Measurements from ENCODE around the gene WASF2.

WASF2 gene

DNA sequence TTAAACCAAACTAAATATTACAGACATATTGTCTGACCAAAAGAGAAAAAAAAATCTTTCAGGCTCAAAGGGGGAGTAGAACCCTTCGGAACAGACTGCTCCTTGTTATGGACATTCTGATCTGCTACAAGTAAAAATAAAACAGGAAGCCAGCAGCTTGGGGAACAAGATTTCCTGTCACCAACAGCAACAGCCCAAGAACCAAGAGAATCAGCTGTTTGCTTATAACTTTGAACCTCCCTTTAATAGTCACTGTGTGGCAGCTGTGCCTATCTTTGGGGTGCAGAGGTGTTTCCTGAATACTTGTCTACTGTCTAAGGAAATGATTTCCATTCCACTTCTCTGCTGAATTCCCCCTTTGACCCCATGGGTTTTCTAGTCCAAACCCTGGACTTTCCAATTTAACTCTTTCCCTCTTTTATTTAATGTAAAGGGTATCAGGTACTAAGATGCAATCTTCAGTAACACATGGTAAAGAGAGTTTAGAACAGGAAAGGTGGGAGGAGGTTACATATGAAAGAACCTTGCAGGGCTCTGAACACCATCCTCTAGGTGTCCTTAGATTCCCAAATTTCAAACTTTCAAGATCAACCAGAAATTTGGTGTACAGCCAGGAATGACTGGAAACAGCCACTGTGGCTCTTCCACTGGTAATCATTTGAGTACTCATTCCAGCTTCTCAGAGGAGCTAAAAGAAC lies 58.9 kb downstream of the WASF2 start:
- DNase-seq (ENCODE audit: low read depth, low spot score) = no peak
- H3K4me3 ChIP-seq = no peak overlapping the region
- TF ChIP-seq POLR2AphosphoS5 (IDR thresholded peaks at IDR 0.05; ENCODE audit: borderline replicate concordance, low read depth, low read length) (no peak), EZH2 (IDR thresholded peaks at IDR 0.05) (no peak), FOXP2 (optimal IDR thresholded peaks at IDR 0.05; ENCODE audit: control extremely low read depth, extremely low read length, insufficient read depth) (no peak)
- no peak overlapping the region for H3K9ac ChIP-seq (ENCODE audit: insufficient read length)
- peaks cover 23% of the 10 kb centered on the region for H3K36me3 ChIP-seq (ENCODE audit: insufficient read depth, low read length)
- no peaks in the 10 kb centered on the region for H3K9me3 ChIP-seq (ENCODE audit: low read depth, low read length)
- H3K27ac ChIP-seq = peak overlapping the region; percentile 40; the same call in 1 of the 2 replicates

DNA sequence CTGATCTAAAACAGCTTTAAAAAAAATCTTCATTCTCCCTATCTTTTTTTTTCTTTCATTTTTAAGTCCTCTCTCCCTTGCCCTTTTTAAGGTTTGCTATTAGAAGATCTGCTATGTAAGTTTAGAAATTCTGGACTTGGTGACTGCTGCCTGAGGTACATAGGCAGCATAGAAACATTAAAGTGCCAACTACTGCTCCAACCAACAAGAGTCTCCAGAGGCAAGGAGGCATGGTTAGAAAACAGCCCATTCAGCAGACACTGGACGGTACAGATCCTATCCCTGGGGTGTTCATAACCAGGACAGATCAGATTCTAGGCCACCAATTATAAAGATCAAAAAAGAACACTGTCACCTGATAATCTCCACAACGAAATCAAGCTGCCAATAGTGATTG lies 60.9 kb downstream of the WASF2 start:
- H3K27ac ChIP-seq = peak overlapping the region; percentile 92
- H3K4me3 ChIP-seq = peak overlapping the region; percentile 72
- DNase-seq (ENCODE audit: low read depth, low spot score) = no peak
- TF ChIP-seq EZH2 (IDR thresholded peaks at IDR 0.05) = no peak
- no peak for TF ChIP-seq POLR2AphosphoS5 (IDR thresholded peaks at IDR 0.05; ENCODE audit: borderline replicate concordance, low read depth, low read length)
- TF ChIP-seq FOXP2 (optimal IDR thresholded peaks at IDR 0.05; ENCODE audit: control extremely low read depth, extremely low read length, insufficient read depth) = no peak
- H3K36me3 ChIP-seq (ENCODE audit: insufficient read depth, low read length) = peaks cover 31% of the 10 kb centered on the region
- no peaks in the 10 kb centered on the region for H3K9me3 ChIP-seq (ENCODE audit: low read depth, low read length)
- peak overlapping the region; percentile 69 for H3K9ac ChIP-seq (ENCODE audit: insufficient read length)

DNA sequence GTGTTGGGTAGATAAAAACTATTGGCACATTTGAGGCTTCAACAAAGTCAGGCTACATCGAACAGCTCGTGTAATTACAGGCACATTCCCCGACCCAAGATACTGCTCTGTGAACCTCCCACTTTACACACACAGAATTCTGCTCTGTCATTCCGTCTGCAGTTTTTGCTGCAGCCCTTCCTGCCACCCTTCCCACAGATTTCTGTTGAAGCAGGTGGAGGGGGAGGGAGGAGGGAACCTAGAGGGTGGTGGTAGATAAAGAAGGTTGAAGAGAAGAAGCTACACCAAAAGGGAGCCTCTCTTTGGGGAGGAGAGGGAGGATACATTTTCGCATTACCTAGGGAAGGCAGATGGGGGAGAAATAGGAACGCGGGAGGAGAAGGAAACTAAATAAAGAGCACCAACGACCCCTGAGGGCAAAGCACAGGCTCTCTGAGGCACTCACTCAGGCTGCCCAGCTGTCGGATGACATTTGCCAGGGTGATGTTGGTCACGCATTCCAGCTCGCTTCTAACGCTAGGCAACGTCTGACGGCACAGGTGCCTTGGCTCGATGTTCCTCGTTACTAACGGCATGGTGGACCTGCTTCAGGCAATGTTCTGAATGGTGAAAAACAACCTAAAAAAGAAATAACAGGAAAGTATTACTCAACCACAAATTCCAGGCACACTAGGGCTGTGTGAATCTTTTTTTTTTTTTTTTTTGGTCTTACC lies 61.5 kb downstream of the WASF2 start:
- H3K9ac ChIP-seq (ENCODE audit: insufficient read length) = peak overlapping the region; percentile 69
- TF ChIP-seq POLR2AphosphoS5 (IDR thresholded peaks at IDR 0.05; ENCODE audit: borderline replicate concordance, low read depth, low read length) (no peak), FOXP2 (optimal IDR thresholded peaks at IDR 0.05; ENCODE audit: control extremely low read depth, extremely low read length, insufficient read depth) (no peak), EZH2 (IDR thresholded peaks at IDR 0.05) (no peak)
- DNase-seq (ENCODE audit: low read depth, low spot score) = no peak
- peak overlapping the region; percentile 92 for H3K27ac ChIP-seq
- no peaks in the 10 kb centered on the region for H3K9me3 ChIP-seq (ENCODE audit: low read depth, low read length)
- peaks cover 31% of the 10 kb centered on the region for H3K36me3 ChIP-seq (ENCODE audit: insufficient read depth, low read length)
- H3K4me3 ChIP-seq = peak overlapping the region; percentile 72

DNA sequence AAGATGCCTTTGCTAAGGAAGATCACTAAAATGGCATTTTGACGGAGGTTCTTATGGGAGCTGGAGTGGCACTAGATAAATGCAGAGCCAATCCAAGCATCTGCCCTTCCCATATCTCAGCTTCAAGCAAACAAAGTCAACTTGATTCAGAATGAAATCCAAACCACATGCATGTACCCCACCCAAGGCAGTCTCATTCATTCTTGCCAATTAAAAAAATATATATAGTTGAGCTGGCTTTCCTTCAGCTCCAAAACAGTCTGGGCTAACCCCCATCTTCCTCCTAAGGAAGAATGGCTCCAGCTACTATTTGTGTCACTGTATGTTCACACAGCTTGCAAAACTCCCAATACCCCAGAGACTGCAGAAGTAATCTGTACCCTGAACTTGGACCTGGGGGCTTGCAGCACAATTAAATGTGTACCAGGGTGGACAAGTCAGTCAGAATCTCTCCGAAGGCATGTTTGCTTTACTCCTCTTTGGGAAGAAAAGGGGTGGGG lies 62.1 kb downstream of the WASF2 start:
- peak overlapping the region; percentile 72 for H3K4me3 ChIP-seq
- H3K9me3 ChIP-seq (ENCODE audit: low read depth, low read length) = no peaks in the 10 kb centered on the region
- peak overlapping the region; percentile 53 for H3K9ac ChIP-seq (ENCODE audit: insufficient read length)
- peak overlapping the region; percentile 92 for H3K27ac ChIP-seq
- H3K36me3 ChIP-seq (ENCODE audit: insufficient read depth, low read length) = peaks cover 31% of the 10 kb centered on the region
- TF ChIP-seq EZH2 (IDR thresholded peaks at IDR 0.05) (no peak), FOXP2 (optimal IDR thresholded peaks at IDR 0.05; ENCODE audit: control extremely low read depth, extremely low read length, insufficient read depth) (no peak), POLR2AphosphoS5 (IDR thresholded peaks at IDR 0.05; ENCODE audit: borderline replicate concordance, low read depth, low read length) (no peak)
- DNase-seq (ENCODE audit: low read depth, low spot score) = no peak

DNA sequence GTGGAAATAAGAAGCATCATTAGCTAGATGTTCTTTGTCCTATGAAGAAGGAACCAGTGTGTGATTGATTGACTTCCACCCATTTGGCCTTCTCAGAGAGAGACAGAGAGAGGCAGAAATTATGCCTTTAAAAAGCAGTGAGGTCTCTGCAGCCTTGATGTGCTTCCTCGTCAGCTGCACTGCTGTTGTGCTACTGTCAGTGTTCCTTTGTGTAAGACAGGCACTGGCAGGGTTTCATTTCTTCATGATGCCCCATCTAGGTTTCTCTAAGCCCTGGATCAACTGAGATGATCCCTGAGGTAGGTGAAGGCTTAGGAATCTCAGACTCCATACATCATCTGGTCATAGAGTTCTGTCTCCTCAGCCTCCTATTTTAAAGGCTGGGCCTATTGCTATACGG lies 62.6 kb downstream of the WASF2 start:
- H3K9me3 ChIP-seq (ENCODE audit: low read depth, low read length) = no peaks in the 10 kb centered on the region
- peak overlapping the region; percentile 92; the same call in 1 of the 2 replicates for H3K27ac ChIP-seq
- peaks cover 31% of the 10 kb centered on the region for H3K36me3 ChIP-seq (ENCODE audit: insufficient read depth, low read length)
- DNase-seq (ENCODE audit: low read depth, low spot score) = no peak
- TF ChIP-seq FOXP2 (optimal IDR thresholded peaks at IDR 0.05; ENCODE audit: control extremely low read depth, extremely low read length, insufficient read depth) (no peak), POLR2AphosphoS5 (IDR thresholded peaks at IDR 0.05; ENCODE audit: borderline replicate concordance, low read depth, low read length) (no peak)
- no peak overlapping the region for H3K9ac ChIP-seq (ENCODE audit: insufficient read length)
- H3K4me3 ChIP-seq = no peak overlapping the region

DNA sequence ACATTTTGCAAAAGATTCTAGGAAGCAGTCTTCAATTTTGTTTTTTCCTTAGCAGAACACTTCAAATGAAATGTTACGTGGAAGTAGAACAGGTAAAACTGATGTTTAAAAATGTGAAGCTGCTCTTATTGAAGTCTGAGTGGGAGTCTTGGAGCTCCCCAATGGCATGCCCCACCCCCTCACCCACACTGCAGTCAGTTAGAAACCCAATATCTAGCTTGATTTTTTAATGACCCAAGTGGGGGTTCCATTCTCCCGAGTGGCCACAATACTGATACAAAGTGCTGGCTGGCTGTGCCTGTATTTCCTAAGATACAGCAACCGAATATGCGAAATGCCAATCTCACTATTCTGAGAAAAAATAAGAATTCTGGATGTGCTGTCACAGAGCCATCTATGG lies 66.3 kb downstream of the WASF2 start:
- no peak overlapping the region for H3K9ac ChIP-seq (ENCODE audit: insufficient read length)
- no peaks in the 10 kb centered on the region for H3K9me3 ChIP-seq (ENCODE audit: low read depth, low read length)
- peak overlapping the region; percentile 31; the same call in 1 of the 2 replicates for H3K27ac ChIP-seq
- H3K4me3 ChIP-seq = no peak overlapping the region
- no peak for DNase-seq (ENCODE audit: low read depth, low spot score)
- peaks cover 34% of the 10 kb centered on the region for H3K36me3 ChIP-seq (ENCODE audit: insufficient read depth, low read length)
- TF ChIP-seq POLR2AphosphoS5 (IDR thresholded peaks at IDR 0.05; ENCODE audit: borderline replicate concordance, low read depth, low read length) (no peak), EZH2 (IDR thresholded peaks at IDR 0.05) (no peak), FOXP2 (optimal IDR thresholded peaks at IDR 0.05; ENCODE audit: control extremely low read depth, extremely low read length, insufficient read depth) (no peak)

DNA sequence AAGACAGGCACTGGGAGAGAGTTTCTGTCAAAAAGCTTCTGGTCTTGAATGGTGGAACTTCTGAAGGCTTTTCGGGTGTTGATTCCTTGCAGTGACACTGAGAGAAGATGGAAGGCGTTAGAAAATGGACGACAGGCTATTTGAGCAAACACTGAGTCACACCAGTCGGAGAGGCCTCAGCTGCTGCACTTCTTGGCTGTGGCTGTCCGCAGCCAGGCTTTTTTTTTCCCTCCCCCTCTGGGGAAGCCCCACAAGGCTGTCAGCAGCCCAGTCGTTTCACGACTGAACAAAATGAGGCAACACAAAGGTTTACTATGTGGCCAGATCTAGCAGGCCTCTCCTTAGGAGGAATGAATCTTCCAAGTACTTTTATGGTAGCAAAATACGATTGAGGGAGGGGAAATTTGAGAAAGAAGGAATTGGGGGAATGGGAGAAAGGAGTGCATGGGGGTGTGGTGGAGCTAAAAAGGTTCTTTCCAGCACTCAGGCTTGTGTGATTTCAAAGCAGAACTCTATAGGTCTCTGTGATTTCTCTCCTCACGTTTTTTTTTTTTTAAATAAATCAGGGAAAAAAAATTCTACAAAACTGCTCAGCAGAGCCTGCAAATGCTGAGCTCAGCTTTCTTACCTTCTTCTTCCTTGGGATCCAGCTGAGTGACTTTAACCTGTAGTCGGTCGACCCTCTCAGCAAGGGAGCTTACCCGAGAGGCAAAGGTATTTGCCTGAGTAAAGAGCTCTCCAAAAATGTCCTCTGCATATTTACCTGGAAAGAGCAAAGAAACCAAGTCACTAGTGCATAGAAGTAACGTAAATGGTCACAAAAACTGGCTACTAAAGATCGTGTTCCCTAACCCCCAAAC lies 71.4 kb downstream of the WASF2 start:
- Histone ChIP-seq H3K27ac (peak overlapping the region; percentile 74; the same call in 1 of the 2 replicates), H3K9me3 (ENCODE audit: low read depth, low read length) (no peaks in the 10 kb centered on the region), H3K4me3 (no peak overlapping the region), H3K9ac (ENCODE audit: insufficient read length) (peak overlapping the region; percentile 20), H3K36me3 (ENCODE audit: insufficient read depth, low read length) (peaks cover 55% of the 10 kb centered on the region)
- no peak for TF ChIP-seq FOXP2 (optimal IDR thresholded peaks at IDR 0.05; ENCODE audit: control extremely low read depth, extremely low read length, insufficient read depth)
- TF ChIP-seq EZH2 (IDR thresholded peaks at IDR 0.05) = no peak
- no peak for TF ChIP-seq POLR2AphosphoS5 (IDR thresholded peaks at IDR 0.05; ENCODE audit: borderline replicate concordance, low read depth, low read length)
- no peak for DNase-seq (ENCODE audit: low read depth, low spot score)

DNA sequence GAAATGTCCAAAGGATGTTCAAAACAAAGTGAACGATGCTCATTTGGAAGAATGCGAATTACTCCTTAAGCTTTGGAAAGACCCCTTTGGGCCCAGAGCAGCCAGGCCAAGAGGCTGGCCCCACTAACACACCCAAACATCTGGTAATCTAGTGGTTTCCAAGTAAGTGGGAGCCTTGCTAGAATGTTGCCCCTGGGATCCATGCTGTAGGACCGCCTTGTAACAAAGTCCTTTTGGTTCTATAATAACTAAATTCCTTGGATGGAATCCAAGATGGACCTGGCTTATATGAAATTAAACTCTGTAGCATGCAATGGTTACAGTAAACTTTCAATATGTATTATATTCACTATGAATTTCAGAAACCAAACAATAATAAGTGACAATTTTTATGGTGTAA lies 72.3 kb downstream of the WASF2 start:
- no peak overlapping the region for H3K4me3 ChIP-seq

More for the DNA sequence above, 72.3 kb downstream of the WASF2 start:
- H3K36me3 ChIP-seq (ENCODE audit: insufficient read depth, low read length) = peaks cover 63% of the 10 kb centered on the region
- no peak overlapping the region for H3K27ac ChIP-seq
- H3K9ac ChIP-seq (ENCODE audit: insufficient read length) = no peak overlapping the region
- H3K9me3 ChIP-seq (ENCODE audit: low read depth, low read length) = no peaks in the 10 kb centered on the region
- TF ChIP-seq EZH2 (IDR thresholded peaks at IDR 0.05) (no peak), FOXP2 (optimal IDR thresholded peaks at IDR 0.05; ENCODE audit: control extremely low read depth, extremely low read length, insufficient read depth) (no peak), POLR2AphosphoS5 (IDR thresholded peaks at IDR 0.05; ENCODE audit: borderline replicate concordance, low read depth, low read length) (no peak)
- DNase-seq (ENCODE audit: low read depth, low spot score) = no peak

Data from SK-N-MC (cell line).